ENCODE measurements around the gene CBX5. TPM values are rescaled to one million over a fixed set of nuclear protein-coding genes. Genes with fewer than 3 reads are reported as not detected.
"Not testable (repeated sequence)": the region's sequence is repeated elsewhere in the genome, so short reads cannot be mapped to it uniquely, and the experiment has no call there.

CBX5 gene
- total RNA-seq, 2 donors from 2014 or later: 40.9 to 42.0 TPM

DNA sequence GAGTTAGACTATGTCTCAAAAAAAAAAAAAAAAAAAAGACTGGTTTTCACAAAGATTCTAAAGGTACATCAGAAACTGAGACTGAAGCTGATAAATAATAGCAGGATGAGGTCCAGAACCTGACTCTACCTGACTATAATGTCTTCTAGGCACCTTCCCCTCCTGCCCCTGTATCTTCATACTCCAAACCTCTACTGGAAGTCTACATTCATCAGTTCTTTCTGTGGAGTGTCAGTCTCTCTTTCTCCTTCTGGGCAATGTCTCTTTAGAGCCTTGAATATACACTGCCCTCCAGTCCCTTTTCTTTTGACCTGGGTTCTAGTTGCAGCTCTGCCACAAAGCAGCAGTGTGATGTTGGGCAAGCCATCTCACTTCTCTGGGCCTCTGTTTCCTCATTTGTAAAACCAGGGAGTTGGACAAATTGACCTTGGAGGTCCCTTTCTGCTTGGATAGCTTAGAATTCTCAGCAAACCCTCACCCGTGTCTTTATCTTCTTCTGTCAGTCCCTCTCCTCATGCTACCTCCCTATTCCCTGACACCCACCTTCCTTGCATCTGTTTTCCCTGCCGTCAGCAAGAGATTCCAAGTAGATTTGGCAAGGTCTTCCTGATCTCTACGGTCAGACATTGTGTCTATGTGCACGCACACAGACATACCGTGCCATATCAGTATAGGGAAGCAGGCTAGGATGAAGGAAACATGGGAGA lies 16.6 kb upstream of the CBX5 start:
- ATAC-seq: no peak
- no peak for DNase-seq
- intact Hi-C loops (cut with DNase I, micrococcal nuclease): loop anchor here in 1 of 2 donors (5.0 kb wide), 1 partner anchor 66 kb away; the partner anchor contains the start of gene GPR84

DNA sequence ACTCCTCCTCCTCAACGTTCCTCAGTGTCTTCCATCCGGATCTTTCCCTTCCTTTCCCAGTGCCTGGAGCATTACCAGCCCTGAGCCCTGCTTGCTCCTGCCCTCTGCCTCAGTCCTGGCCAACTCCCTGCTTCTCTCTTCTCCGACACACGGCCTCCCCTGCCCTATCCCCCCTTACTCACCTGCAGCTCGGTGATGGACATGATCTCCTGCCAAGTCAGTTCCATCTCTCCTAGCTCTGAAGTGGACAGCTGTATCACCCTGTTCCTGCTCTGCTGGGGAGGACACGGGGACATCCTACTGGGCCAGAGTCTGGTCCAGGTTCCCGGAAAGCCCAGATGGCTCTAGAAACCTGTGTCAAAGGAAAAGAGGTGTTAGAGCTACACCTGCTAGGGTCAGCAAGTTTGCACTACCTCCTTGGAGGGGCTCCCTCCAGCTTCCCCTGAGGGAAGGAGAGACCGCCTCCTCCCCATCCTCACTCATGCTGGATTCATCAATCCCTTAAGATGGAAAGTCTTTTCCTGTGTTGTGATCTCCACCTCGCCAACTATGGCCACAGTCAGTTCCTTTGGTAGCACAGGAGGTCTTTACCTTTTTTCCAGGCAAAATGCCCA lies 15.1 kb upstream of the CBX5 start:
- intact Hi-C loops (cut with DNase I, micrococcal nuclease): loop anchor here in 1 of 2 donors (5.0 kb wide), 1 partner anchor 67 kb away; the partner anchor contains the start of gene GPR84
- ATAC-seq (no peak), DNase-seq (no peak)

DNA sequence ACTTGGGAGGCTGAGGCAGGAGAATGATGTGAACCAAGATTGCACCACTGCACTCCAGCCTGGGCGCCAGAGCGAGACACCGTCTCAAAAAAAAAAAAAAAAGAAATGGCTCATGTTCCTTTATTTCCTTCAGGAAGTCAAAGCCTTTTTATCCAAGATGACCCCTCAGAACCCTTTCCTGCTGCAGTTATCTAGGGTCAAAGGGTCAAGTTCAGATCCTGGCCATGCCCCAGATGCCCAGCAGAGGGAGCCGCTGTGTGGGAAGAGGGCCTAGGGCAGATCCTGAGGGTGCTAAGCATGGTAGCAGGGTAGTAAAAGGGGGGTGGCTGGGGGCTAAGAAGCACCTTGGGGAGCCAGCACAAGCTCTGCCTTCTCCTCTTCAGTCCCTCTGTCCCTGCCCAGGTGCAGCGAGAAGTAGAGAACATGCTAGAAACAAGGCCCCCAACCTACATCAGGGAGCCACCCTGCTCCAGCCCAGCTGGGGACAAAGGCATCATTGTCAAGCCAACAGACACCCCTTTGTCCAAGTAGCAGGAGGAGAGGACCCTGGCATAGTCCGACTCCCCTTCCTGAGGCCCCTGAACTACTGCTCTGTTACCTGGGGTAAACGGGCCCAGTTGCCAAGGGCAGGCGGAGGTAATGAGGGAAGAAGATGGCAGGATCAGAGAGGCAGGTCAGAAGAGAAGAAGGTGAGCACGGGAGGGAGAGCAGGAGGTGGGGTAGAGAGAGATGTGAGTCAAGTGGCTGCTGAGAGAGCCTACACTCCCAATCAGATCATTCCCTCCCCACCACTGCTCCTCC lies 14.4 kb upstream of the CBX5 start:
- DNase-seq: peak; percentile 48 to 74
- ATAC-seq: peak; percentile 87
- intact Hi-C loops (cut with DNase I, micrococcal nuclease): no loop called here

DNA sequence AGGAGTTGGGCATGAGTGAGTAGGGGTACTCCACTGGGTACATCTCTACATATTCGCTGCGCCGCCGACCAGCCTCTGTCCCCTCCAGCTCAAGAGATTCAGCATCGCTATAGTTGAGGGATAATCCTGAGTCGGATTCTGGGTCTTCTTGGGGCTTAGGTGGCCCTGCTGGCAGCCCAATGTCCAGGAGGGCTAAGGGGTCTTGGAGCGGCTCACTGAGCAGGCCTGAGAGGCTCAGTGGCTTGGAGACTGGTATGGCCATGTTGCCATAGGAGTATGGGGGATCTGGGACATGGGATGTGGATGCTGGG lies 13.0 kb upstream of the CBX5 start:
- intact Hi-C loops (cut with DNase I, micrococcal nuclease): no loop called here
- ATAC-seq (no peak), DNase-seq (no peak)

GRCh38 chr12:54292083-54292930 lies 12.4 kb upstream of the CBX5 start:
- DNase-seq (no peak), ATAC-seq (no peak)
- intact Hi-C loops (cut with DNase I, micrococcal nuclease): no loop called here

DNA sequence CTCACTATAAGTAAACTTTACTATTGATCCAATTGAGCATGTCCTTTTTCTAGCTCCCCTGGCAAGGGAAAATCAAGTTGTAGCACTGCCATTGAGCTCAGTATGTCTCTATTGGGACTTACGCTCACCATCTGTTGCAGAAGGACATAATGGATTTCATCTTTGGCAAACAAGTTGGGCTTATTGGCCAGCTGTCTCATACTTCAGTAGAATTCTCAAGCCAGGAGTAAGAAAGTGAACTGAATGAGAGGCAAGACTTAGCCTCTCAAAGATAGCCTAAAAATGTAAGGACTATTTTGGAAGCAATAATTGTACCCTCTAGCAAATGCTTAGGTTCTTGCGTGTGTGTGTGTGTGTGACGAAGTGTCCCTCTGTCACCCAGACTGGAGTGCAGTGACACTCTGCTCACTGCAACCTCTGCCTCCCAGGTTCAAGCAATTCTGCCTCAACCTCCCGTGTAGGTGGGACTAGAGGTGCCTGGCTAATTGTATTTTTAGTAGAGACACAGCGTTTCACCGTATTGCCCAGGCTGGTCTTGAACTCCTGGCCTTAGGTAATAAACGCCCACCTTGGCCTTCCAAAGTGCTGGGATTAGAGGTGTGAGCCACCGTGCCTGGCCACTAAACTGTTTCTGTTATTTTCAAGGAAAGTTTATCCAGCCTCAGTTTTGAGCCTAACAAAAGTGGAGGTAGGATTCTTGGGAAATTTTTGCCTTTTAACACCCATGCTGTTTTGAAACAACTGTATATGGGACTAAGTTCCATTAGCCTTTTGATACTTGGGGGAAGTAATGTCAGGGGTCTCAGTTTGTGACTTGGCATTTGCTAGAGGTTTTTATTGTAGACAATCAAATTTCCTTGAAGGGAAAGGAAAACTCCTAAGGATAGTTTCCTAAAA lies 7.6 kb upstream of the CBX5 start:
- intact Hi-C loops (cut with DNase I, micrococcal nuclease): no loop called here
- ATAC-seq: peak; percentile 12
- no peak for DNase-seq

DNA sequence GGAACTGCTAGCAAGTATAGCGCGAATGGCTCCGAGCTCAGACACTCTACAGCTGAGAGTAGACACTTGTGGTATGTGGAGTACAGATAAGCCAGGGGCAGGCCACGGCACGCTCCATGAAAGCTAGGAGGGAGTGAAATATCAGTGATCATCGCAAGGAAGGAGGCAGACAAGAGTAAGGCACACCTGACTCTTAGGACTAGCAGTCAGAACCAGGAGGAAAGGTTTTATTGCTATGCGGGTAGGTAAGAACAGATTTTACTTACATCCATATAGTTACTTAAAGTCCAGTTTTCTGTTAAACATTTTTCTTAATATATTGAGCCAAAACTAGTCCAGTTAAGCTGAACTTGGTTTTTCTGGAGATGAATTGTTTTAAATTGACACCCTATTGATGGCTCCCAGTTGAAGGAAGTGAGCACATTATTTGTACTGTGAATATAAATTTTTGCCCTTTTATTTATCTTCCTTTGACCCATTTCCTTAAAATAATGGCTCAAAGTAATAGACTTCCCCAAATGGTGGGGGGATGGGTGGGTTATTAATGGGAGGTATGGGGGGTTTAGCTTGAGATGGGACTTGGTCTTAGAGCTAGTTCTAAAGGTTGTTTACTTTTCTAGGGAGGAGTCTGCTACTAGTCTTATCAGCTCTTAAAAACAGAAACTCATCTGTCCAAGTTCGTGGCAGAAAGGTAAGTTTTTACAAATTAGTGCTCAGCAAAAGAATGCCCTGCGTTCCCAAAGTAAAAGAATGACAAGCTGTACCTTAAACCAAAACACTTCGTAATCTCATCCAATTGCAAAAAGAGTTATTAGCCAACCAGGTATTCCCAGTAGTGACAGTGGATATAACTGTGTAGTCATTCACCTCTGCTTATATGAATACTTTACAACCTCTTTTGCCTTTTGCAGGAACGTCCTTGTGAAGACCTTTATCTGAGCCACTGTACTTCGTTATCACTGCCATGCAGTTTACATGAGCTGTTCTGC lies 6.4 kb upstream of the CBX5 start:
- intact Hi-C loops (cut with DNase I, micrococcal nuclease): no loop called here
- DNase-seq: no peak
- peak; percentile 44 for ATAC-seq

DNA sequence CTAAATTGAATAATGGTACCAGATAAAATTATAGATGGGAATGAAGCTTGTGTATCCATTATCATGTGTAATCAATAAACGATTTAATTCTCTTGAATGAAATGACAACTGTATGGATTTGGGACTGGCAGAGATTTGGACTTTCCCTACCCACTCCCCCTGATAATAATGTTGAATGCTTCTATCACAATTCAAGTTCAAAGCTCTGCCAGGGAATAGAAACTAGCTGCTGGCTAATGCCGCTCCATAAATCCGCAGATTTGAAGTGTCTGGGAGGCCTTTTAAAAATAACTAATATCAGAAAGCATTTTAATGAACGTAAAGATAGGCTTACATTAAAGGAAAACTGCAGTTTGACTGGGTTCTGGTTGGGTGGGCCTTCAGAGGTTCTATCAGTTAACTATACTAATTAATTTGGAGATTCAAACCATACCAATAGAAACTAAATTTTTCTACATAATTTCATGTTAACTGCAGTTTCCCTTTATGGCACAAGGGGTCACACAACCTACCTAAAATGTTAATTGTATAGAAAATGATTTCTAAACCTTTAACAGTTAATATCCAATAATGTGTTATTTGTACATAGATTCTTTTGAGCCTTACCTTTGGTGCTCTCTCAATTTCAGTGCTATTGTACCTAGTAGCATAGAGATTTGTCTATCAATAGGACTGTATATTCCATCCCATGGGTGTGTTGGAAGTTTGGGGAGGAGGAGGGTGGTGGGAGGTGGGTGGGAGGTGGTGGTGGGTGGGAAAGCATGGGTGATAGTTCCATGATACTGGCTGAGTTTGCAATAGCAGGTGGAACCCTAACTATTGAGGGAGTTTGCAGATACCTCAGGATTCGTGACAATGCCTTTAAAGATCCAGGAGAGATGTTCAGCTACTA lies 5.5 kb upstream of the CBX5 start:
- ATAC-seq (no peak), DNase-seq (no peak)
- intact Hi-C loops (cut with DNase I, micrococcal nuclease): no loop called here

DNA sequence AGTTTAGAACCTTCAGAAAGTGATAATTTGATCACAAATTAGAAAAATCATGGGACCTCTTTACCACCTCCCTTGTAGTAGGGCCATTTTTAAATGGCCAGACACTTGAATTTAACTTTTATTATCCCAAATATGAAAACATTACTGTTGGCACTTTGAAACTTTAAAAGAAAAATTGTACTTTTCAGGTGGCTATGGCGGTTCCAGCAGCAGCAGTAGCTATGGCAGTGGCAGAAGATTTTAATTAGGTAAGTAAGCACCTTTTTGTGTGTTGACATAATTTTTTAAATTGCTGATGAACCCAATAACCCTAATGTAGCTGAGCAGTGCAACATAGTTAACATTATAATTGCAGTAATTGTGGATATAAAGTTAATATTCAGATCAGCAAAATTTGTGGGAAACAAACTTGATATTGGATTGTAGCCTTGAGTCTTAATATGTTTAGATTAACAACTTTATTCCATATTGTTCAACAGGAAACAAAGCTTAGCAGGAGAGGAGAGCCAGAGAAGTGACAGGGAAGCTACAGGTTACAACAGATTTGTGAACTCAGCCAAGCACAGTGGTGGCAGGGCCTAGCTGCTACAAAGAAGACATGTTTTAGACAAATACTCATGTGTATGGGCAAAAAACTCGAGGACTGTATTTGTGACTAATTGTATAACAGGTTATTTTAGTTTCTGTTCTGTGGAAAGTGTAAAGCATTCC lies 4.3 kb upstream of the CBX5 start:
- intact Hi-C loops (cut with DNase I, micrococcal nuclease); DNase-seq; ATAC-seq: not testable (repeated sequence)

- DNase-seq (peak in 1 of 2 donors; percentile 53), ATAC-seq (no peak)
- intact Hi-C loops (cut with DNase I, micrococcal nuclease): no loop called here
Measured at GRCh38 chr12:54282949-54283593, 3.1 kb upstream of the CBX5 start.

- DNase-seq; ATAC-seq; intact Hi-C loops (cut with DNase I, micrococcal nuclease): not testable (repeated sequence)
Measured at GRCh38 chr12:54281694-54282093, 1.8 kb upstream of the CBX5 start.

GRCh38 chr12:54281261-54281638 lies 1.3 kb upstream of the CBX5 start:
- ATAC-seq; DNase-seq; intact Hi-C loops (cut with DNase I, micrococcal nuclease): not testable (repeated sequence)

- DNase-seq: peak; percentile 91 to 99
- peak; percentile 82 for ATAC-seq
- intact Hi-C loops (cut with DNase I, micrococcal nuclease): no loop called here
Measured at GRCh38 chr12:54280468-54281260, 742 bp upstream of the CBX5 start, which contains the start of gene HNRNPA1. Gene HNRNPA1 (plus strand): TSS chr12:54280726. CDS start chr12:54280808, 82 bp downstream.

- no peak for ATAC-seq
- no peak for DNase-seq
- intact Hi-C loops (cut with DNase I, micrococcal nuclease): no loop called here
Measured at GRCh38 chr12:54279227-54279631, 693 bp downstream of the CBX5 start.
